CD4-positive, alpha-beta T cell treated with Interleukin-6 for 4 hours (primary cell): ENCODE data around the gene SNORC.
"Not testable (repeated sequence)": the region's sequence is repeated elsewhere in the genome, so short reads cannot be mapped to it uniquely, and the experiment has no call there.

Experiments
- DNase-seq: peaks from one replicate; pipeline ENCODE4 v3.0.0-alpha.2; 2020; ENCODE audit warnings: mixed read lengths

SNORC gene

DNA sequence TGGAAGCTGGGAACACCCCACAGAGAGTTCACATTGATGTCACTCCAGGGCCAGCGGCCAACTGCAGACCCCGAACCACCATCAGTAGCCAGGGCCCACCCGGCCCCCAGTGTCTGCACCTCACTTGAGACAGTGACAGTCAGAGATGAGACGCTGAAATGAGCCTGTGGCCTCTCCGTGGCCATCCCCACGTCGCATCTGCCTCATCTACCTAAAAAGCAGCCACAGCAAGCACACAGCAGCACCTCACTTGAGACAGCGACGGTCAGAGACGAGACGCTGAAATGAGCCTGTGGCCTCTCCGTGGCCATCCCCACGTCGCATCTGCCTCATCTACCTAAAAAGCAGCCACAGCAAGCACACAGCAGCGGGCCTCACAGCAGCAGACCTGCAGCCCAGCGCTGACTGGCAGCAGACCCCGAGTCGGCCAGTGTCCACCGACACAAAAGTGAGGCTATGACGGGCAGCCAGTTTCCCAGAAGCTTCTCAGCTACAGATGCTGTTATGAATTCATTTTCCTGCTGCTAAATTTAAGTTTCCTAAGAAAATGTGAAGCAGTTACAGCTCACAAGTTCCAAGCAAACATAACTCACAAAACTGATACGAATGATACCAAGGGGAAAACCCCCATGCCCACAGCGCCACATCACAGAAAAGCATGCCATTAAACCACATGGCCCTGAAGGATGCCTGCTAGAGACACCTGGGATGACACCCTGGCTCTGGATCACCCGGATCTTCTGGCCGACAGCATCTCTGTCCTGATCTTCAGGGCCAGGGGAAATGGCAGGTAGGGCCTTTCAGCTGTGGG lies 27.7 kb downstream of the SNORC start:
- DNase-seq, result no peak

DNA sequence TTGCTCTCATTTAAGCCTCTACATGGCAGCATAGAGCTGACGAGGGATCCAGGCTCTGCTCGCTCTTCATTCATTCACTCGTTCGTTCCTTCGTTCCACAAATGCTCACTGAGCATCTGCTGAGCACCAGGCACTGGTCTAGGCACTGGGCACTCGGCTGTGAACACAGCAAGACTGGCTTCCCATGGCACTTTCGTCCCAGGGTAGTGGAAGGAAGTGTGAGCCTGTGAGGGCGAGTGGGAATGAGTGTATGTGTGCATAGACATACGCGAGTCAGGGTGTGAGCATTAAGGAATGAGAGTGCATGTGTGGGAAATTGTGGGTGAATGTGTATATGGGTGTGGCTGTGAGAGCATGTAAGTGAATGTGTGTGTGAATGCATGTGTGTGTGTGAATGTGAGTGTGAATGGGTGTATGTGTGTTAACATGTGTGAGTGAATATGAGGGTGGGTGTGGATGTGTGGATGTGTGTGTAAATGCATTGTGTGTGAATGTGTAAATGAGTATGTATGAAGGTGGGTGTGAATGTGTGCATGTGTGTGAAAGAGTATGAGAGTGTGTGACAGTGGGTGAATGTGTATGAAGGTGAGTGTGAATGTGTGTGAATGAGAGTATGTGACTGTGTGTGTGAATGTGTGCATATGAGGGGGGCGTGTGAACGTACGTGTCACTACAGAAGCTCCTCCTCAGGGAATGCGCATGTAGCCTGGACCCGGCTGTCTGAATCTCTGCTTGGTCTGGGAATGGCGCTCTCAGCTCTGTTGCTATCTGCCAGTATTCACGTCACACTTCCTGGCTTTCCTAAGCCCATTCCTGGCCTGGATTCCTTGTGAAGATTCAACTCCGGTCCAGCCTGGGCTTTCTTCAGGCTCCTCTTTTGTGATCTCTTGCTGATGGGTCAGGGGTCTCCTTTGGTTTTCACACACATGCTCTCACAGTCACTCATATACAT lies 28.8 kb downstream of the SNORC start:
- no peak for DNase-seq

- no peak for DNase-seq
These were observed 31.0 kb downstream of the SNORC start for GRCh38 chr2:232900811-232901735.

GRCh38 chr2:232901736-232902578 lies 31.9 kb downstream of the SNORC start:
- DNase-seq, result no peak

- no peak for DNase-seq
These were observed 33.9 kb downstream of the SNORC start for GRCh38 chr2:232903989-232904388.

DNA sequence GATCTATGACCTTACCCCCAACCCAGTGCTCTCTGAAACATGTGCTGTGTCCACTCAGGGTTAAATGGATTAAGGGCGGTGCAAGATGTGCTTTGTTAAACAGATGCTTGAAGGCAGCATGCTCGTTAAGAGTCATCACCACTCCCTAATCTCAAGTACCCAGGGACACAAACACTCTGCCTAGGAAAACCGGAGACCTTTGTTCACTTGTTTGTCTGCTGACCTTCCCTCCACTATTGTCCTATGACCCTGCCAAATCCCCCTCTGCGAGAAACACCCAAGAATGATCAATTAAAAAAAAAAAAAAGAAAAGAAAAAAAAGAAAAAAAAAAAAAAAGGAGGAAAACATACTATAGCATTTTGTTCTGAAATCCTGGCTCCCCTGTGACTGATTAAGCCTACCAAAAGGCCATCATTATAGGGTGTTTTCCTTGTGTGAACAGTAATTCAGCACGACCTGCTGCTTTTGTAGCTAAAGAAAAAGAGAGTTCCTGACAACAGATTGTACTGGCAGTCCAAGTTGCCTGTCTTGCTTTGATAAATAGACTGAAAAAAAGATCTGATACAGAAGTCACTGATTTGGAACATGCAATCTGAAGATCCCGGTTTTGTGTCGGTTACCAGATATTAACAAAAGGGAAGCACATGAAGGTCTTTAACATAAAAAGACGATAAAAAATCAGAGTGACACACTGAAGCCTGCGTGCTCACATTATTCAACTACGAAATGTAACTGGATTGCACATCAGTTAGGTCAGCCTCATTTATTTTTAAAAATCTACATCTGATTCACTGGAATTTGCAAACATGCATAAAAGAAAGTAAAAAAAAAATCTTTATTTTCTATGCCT lies 37.0 kb downstream of the SNORC start:
- not testable (repeated sequence) for DNase-seq

DNA sequence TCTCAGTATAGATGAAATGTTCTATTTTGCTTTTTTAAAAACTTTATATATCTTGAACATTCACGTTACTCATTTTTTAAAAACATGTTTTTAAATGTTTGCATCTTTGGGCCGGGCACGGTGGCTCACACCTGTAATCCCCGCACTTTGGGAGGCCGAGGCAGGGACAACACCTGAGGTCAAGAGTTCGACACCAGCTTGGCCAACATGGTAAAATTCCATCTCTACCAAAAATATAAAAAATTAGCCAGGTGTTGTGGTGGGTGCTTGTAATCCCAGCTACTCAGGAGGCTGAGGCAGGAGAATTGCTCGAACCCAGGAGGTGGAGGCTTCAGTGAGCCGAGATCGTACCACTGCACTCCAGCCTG lies 37.6 kb downstream of the SNORC start:
- not testable (repeated sequence) for DNase-seq

DNA sequence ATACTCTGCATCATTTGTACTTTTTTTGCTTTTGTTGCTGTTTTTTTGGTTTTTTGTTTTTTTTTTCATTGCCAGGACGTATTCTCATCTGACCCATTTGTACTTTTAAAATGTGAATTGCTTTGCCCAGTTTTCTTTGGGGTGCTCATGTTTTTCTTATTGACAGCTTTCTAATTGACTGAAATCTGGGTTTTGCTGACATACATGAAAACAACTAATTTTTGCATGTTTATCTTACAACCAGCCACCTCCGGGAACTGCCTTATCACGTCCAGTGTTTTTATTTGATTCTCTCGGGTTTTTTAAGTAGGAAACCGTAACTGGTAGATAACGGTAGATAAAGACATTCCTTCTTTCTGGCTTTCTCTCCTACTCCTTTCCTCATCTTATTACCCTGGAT lies 38.6 kb downstream of the SNORC start:
- DNase-seq, result no peak

- DNase-seq, result no peak
These were observed 40.3 kb downstream of the SNORC start for GRCh38 chr2:232910376-232910775.

GRCh38 chr2:232911712-232912277 lies 41.7 kb downstream of the SNORC start:
- no peak for DNase-seq

DNA sequence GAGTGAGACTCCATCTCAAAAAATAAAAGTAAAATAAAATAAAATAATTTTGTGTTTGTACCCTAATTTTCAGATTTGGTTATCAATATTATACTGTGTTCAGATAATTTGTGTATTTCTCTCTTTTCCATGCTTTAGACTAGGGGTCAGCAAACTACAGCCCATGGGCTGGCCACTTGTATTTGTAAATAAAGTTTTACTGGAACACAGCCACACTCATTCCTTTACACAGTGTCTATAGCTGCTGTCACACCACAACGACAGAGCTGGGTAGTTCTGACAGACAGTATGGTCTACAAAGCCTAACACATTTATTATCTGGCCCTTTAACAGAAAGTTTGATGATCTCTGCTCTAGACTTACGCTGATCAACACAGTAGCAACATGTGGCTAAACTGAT lies 43.8 kb downstream of the SNORC start:
- no peak for DNase-seq

GRCh38 chr2:232919141-232919540 lies 49.1 kb downstream of the SNORC start:
- no peak for DNase-seq

GRCh38 chr2:232920055-232920454 lies 50.0 kb downstream of the SNORC start:
- DNase-seq, result no peak

DNA sequence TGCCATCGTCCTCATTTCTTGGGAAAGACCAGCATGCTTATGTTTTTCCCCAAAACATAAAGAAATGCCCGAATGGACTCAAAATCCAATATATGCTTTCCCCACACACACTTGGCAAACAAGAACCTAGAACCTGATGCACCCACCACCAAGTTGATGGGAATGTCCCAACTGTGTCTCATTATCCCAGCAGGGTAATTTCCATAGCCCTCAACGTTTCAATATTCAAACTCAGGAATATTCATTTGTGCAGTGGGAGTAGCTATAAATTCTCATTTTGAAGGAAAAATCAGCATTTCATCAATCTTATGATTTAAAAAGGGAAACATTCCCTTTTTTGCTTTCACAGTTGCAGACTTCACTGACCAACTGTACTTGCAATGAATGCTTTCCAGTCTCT lies 50.7 kb downstream of the SNORC start:
- no peak for DNase-seq

GRCh38 chr2:232924433-232924832 lies 54.4 kb downstream of the SNORC start:
- no peak for DNase-seq

DNA sequence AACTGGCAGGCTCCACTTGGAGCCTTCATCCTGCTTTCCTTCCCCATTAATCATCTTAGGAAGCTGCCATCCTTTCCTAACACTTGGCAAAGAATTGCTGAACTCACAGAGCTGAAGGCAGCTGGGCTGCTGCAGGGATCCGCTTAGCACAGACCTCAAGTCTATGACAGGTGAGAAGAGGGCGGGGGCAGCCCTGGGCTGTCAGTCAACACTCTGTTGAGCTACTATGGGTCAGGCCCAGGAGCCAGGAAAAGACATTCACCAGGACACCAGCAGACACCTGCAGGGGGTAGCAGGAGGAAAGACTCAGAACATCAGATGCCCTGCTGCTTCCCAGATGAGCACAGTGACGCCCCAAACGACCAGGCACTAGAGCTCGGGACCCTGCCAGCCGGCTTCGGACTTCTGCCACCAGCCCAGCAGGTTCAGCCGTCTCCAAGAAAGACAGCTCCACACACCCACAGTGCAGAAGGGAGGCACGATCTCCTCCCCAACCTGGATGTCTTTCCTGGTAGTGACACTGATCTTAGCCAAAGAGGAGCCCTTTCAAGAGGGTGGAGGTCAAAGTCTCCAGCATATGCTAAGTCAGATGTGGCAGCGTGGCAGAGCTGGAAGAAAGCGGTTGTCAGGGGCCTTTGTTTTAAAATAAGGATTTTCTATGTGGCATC lies 55.2 kb downstream of the SNORC start:
- DNase-seq, result no peak

GRCh38 chr2:232925821-232926156 lies 55.7 kb downstream of the SNORC start:
- DNase-seq, result no peak

- DNase-seq, result no peak
These were observed 56.4 kb downstream of the SNORC start for GRCh38 chr2:232926431-232926939.

GRCh38 chr2:232927032-232927792 lies 57.1 kb downstream of the SNORC start:
- no peak for DNase-seq
